B cell (primary cell): ENCODE data around the gene PIK3CD. TPM values are rescaled to one million over a fixed set of nuclear protein-coding genes. Genes with fewer than 3 reads are reported as not detected.
A peak's percentile ranks its signal among the peaks of the same experiment; 100 is the strongest.

Source experiments
- ATAC-seq: fragments of 200-7000 bp; cut with Tn5 transposase; one replicate; pipeline ENCODE4 v1.10.0; 2021; ENCODE audit warnings: low read depth, mild to moderate bottlenecking, moderate number of reproducible peaks, moderate library complexity
- CTCF ChIA-PET: fragments of 350-600 bp; sonication (Branson Sonifier 250); formaldehyde crosslinking; loops from one replicate; lab custom pipeline; 2021; ENCODE audit warnings: antibody characterized with exemption, inconsistent platforms; lab: Charles Lee
- POLR2A ChIA-PET: fragments of 350-600 bp; sonication (Branson Sonifier 250); formaldehyde crosslinking; loops from one replicate; lab custom pipeline; 2021; ENCODE audit warnings: antibody characterized with exemption; lab: Charles Lee
- DNase-seq: peaks from one replicate; pipeline ENCODE4 v3.0.0; 2013
- H2AFZ ChIP-seq: 2 replicates; pipeline ENCODE4 v1.6.1; 2012; ENCODE audit warnings: mild to moderate bottlenecking, low read depth, low read length; ENCODE audit not compliant: insufficient read depth, poor library complexity, severe bottlenecking
- H3K27ac ChIP-seq, 2 donors: 1 replicate in 1 of 2; 2 replicates in 1 of 2; pipeline ENCODE4 v1.5.1; 2012 to 2013; ENCODE audit warnings: low read length in 2 of 2, mild to moderate bottlenecking in 2 of 2, moderate library complexity in 1 of 2
- H3K27me3 ChIP-seq, 4 experiments: fragments of 200-600 bp in 1 of 4; sonication (generic) in 1 of 4; replicated peaks in 1 of 4; 1 replicate in 2 of 4; 2 replicates in 2 of 4; pipeline versions ENCODE4 v1.6.1 to v1.7.0; 2013 to 2016; ENCODE audit warnings: low read length in 3 of 4, mild to moderate bottlenecking in 2 of 4, mixed read lengths in 1 of 4, moderate library complexity in 1 of 4; ENCODE audit not compliant: insufficient read depth in 4 of 4, control insufficient read depth in 3 of 4; ENCODE audit errors: control extremely low read depth in 1 of 4
- H3K36me3 ChIP-seq, 2 experiments: replicated peaks in 1 of 2; 1 replicate in 1 of 2; 2 replicates in 1 of 2; pipeline versions ENCODE4 v1.6.1 to v1.7.1; 2013; ENCODE audit warnings: low read length in 1 of 2; ENCODE audit not compliant: insufficient read depth in 2 of 2, control insufficient read depth in 1 of 2; ENCODE audit errors: control extremely low read depth in 1 of 2, extremely low read depth in 1 of 2
- H3K4me1 ChIP-seq, 2 donors: fragments of 200-600 bp in 1 of 2; sonication (generic) in 1 of 2; 1 replicate in 1 of 2; 2 replicates in 1 of 2; pipeline versions ENCODE4 v1.5.1 to v1.6.1; 2013 to 2017; ENCODE audit warnings: low read length in 2 of 2; ENCODE audit not compliant: control insufficient read depth in 2 of 2, insufficient read depth in 2 of 2
- H3K4me2 ChIP-seq: replicated peaks from 2 replicates; pipeline ENCODE3; 2012; ENCODE audit warnings: mild to moderate bottlenecking, low read depth, low read length; ENCODE audit not compliant: poor library complexity, severe bottlenecking
- H3K4me3 ChIP-seq, 5 experiments: fragments of 200-600 bp in 1 of 5; sonication (generic) in 1 of 5; 1 replicate in 3 of 5; 2 replicates in 2 of 5; pipeline versions ENCODE4 v1.5.1 to v1.7.0; 2011 to 2016; ENCODE audit warnings: low read length in 4 of 5, mild to moderate bottlenecking in 4 of 5, low read depth in 2 of 5, control low read depth in 1 of 5, moderate library complexity in 1 of 5; ENCODE audit not compliant: insufficient read depth in 1 of 5; ENCODE audit errors: control extremely low read depth in 1 of 5, extremely low read depth in 1 of 5
- H3K79me2 ChIP-seq: fragments of 200-600 bp; sonication (generic); one replicate; pipeline ENCODE4 v1.6.0; 2016; ENCODE audit warnings: low read length; ENCODE audit not compliant: control insufficient read depth, insufficient read depth
- H3K9ac ChIP-seq: fragments of 200-600 bp; sonication (generic); 2 replicates; pipeline ENCODE4 v1.6.1; 2017; ENCODE audit warnings: mild to moderate bottlenecking, low read length, moderate library complexity
- H3K9me3 ChIP-seq, 3 donors: one replicate each; pipeline versions ENCODE4 v1.6.1 to v1.7.1; 2013; ENCODE audit warnings: low read length in 2 of 3; ENCODE audit not compliant: control insufficient read depth in 2 of 3, insufficient read depth in 1 of 3; ENCODE audit errors: control extremely low read depth in 1 of 3
- H4K20me1 ChIP-seq: 2 replicates; pipeline ENCODE4 v1.6.0; 2012; ENCODE audit warnings: mild to moderate bottlenecking, low read length; ENCODE audit not compliant: insufficient read depth, control insufficient read depth, poor library complexity, severe bottlenecking
- H3K27ac Mint-ChIP-seq: one replicate; pipeline ENCODE4 v1.8.0; 2021; ENCODE audit warnings: mixed read lengths
- H3K27me3 Mint-ChIP-seq: one replicate; pipeline ENCODE4 v1.8.0; 2021; ENCODE audit warnings: mixed read lengths
- H3K4me1 Mint-ChIP-seq: one replicate; pipeline ENCODE4 v1.8.0; 2021; ENCODE audit warnings: mixed read lengths
- H3K4me3 Mint-ChIP-seq: one replicate; pipeline ENCODE4 v1.8.0; 2021; ENCODE audit warnings: mixed read lengths
- H3K9me3 Mint-ChIP-seq: one replicate; pipeline ENCODE4 v1.8.0; 2022; ENCODE audit warnings: mixed read lengths; ENCODE audit not compliant: insufficient read depth
- EZH2 ChIP-seq: IDR thresholded peaks from 2 replicates; pipeline ENCODE4 v1.6.1; 2012; ENCODE audit warnings: borderline replicate concordance, low read depth, mild to moderate bottlenecking, moderate library complexity, low read length; ENCODE audit not compliant: insufficient read depth, poor library complexity, severe bottlenecking
- WGBS: methylation state at CpG from one replicate; pipeline ENCODE4 v1.1.5; 2013; ENCODE audit warnings: missing lambda C conversion rate; ENCODE audit not compliant: insufficient coverage; 5-methylcytosine and 5-hydroxymethylcytosine counted together
- intact Hi-C: fragments of 100-400 bp; cut with micrococcal nuclease; formaldehyde crosslinking; loops from one replicate; pipeline ENCODE4 v1.10.0; 2022
- polyA plus RNA-seq: library from polyadenylated mRNA; depleted of rRNA; stranded (reverse); fragments of >200 nt; gene quantifications from 2 replicates; pipeline ENCODE4 v1.2.3, GENCODE V29; 2012
- total RNA-seq, 2 donors: library from RNA; stranded (reverse); fragments of 120-200 nt in 1 of 2; gene quantifications; 1 replicate in 1 of 2; 2 replicates in 1 of 2; pipeline versions ENCODE4 v1.2.3 to v1.2.4, GENCODE V29; 2013 to 2022
- TF ChIP-seq, protein P1 (sequence below): fragments of 200-600 bp; IDR thresholded peaks from one replicate; pipeline ENCODE4 v1.8.0; 2022; ENCODE audit warnings: antibody characterized with exemption, mild to moderate bottlenecking

Gene PIK3CD
- total and polyA plus RNA-seq, 2 donors (not counting 1 experiment from before 2014, with no cell fraction given) = 144 to 222 TPM

- peaks cover 9 to 32% of the 10 kb centered on the region in 2 donors for H3K4me1 ChIP-seq
- intact Hi-C loops = no loop called here
- no peak for TF ChIP-seq EZH2
- TF ChIP-seq, protein P1, sequence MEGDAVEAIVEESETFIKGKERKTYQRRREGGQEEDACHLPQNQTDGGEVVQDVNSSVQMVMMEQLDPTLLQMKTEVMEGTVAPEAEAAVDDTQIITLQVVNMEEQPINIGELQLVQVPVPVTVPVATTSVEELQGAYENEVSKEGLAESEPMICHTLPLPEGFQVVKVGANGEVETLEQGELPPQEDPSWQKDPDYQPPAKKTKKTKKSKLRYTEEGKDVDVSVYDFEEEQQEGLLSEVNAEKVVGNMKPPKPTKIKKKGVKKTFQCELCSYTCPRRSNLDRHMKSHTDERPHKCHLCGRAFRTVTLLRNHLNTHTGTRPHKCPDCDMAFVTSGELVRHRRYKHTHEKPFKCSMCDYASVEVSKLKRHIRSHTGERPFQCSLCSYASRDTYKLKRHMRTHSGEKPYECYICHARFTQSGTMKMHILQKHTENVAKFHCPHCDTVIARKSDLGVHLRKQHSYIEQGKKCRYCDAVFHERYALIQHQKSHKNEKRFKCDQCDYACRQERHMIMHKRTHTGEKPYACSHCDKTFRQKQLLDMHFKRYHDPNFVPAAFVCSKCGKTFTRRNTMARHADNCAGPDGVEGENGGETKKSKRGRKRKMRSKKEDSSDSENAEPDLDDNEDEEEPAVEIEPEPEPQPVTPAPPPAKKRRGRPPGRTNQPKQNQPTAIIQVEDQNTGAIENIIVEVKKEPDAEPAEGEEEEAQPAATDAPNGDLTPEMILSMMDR = no peak
- peak overlapping the region in 1 of 2 donors; percentile 59 for H3K27ac ChIP-seq
- no peaks in the 10 kb centered on the region for H3K27me3 ChIP-seq
- ChIA-PET POLR2A (no interaction called here), CTCF (no interaction called here)
- H3K4me1 Mint-ChIP-seq = peaks cover 50% of the 10 kb centered on the region
- no peak overlapping the region for H2AFZ ChIP-seq
- 100% methylated on average over 2 of the region's 6 CpGs for WGBS
- no peak overlapping the region for H3K4me2 ChIP-seq
- DNase-seq (no peak), ATAC-seq (no peak)
- peaks cover 80% of the 10 kb centered on the region for H3K79me2 ChIP-seq
- H3K27me3 Mint-ChIP-seq = no peaks in the 10 kb centered on the region
- peaks cover 0 to 20% of the 10 kb centered on the region in 2 experiments for H3K36me3 ChIP-seq
- no peak overlapping the region for H3K9ac ChIP-seq
- no peak overlapping the region for H3K4me3 Mint-ChIP-seq
- peak overlapping the region; percentile 46 for H3K27ac Mint-ChIP-seq
- no peaks in the 10 kb centered on the region for H3K9me3 Mint-ChIP-seq
- no peaks in the 10 kb centered on the region for H4K20me1 ChIP-seq
- no peak overlapping the region for H3K4me3 ChIP-seq
- peaks cover 0 to 8% (median 0%) of the 10 kb centered on the region in 3 donors for H3K9me3 ChIP-seq
These were observed 18.0 kb upstream of the PIK3CD start for GRCh38 chr1:9633493-9633892.

DNA sequence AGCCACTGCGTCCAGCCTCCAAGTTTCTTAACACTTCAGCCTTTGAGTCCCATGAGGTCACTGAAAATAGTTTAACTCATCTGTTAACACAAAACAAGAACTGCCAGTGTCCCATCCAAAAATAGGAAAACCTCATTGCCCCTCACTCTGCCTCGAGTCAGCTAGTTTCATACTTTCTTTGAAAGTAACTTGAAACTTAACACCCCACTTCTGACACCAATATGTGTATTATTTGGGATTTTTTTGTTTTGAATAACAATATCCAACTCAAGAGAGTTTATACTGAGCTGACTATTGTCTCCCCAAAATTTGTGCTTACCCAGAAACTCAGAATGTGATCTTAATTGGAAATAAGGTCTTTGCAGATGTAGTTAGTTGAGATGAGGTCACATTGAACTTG lies 16.9 kb upstream of the PIK3CD start:
- Histone ChIP-seq H3K27ac (no peak overlapping the region), H3K9me3 (peaks cover 0 to 9% (median 0%) of the 10 kb centered on the region in 3 donors), H3K27me3 (no peaks in the 10 kb centered on the region), H4K20me1 (no peaks in the 10 kb centered on the region), H3K4me2 (no peak overlapping the region), H2AFZ (no peak overlapping the region), H3K79me2 (peaks cover 84% of the 10 kb centered on the region), H3K4me1 (peaks cover 15 to 32% of the 10 kb centered on the region in 2 donors), H3K4me3 (no peak overlapping the region), H3K36me3 (peaks cover 0 to 20% of the 10 kb centered on the region in 2 experiments), H3K9ac (no peak overlapping the region)
- no peak for TF ChIP-seq EZH2
- TF ChIP-seq, protein P1 = no peak
- whole genome bisulfite sequencing = 90% methylated on average over 1 of the region's 2 CpGs
- intact Hi-C loops = no loop called here
- peaks cover 49% of the 10 kb centered on the region for H3K4me1 Mint-ChIP-seq
- ChIA-PET CTCF (interaction anchor here (0.9 to 1.1 kb wide), 2 partner anchors 9 to 30 kb away, joined by 3 to 4 read pairs; no protein-coding TSS in a partner anchor), POLR2A (no interaction called here)
- ATAC-seq = no peak
- peak overlapping the region; percentile 26 for H3K27ac Mint-ChIP-seq
- no peaks in the 10 kb centered on the region for H3K9me3 Mint-ChIP-seq
- DNase-seq = no peak
- no peak overlapping the region for H3K4me3 Mint-ChIP-seq
- H3K27me3 Mint-ChIP-seq = no peaks in the 10 kb centered on the region
